HG03432 (cell line): Measurements from ENCODE around the gene GRIK3.

ENCODE experiments used
- ATAC-seq: cut with Tn5 transposase; IDR thresholded peaks from one replicate; pipeline ENCODE4 v1.9.1; 2021; ENCODE audit warnings: mild to moderate bottlenecking, moderate library complexity; ENCODE audit not compliant: unreplicated experiment

The GRIK3 gene

DNA sequence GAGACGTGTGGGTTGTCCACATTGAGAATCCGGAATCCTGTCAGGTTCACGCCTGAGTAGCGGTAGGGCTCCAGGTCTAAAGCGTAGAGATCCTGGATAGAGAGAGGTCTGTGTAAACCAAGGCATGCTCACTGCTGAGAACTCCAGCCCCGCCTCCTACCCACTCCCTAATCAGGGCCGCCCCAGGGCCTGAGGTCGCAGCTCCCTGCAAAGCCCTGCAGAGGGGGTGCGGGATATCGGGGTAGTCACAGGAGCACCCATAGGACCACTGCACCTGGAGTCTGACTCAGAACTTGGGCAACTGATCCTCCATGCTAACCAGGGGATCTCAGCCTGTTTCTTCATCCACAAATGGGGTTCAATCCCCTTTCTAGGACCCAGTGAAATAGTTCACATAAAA lies 174.4 kb downstream of the GRIK3 start:
- no peak for ATAC-seq

DNA sequence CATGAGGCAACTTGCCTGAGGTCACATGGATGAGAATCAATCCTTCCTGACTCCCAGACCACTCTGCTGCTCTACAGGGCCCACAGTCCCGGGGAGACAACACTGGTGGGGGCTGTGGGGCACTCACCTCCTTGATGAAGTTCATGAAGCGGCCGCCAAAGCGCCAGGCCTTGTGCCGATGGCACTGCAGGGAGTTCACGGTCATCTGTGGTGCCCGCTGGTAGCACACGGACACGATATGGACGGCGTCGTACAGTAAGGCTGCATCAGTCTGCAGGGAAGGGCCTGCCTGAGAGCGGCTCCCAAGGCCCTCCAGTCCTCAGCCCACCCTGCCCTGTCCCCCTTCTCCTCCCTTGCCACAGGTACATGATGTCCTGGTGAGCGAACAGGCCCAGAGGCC lies 175.3 kb downstream of the GRIK3 start:
- no peak for ATAC-seq

GRCh38 chr1:36858553-36858952 lies 175.8 kb downstream of the GRIK3 start:
- ATAC-seq = no peak

GRCh38 chr1:36857754-36858153 lies 176.6 kb downstream of the GRIK3 start:
- ATAC-seq = no peak

- ATAC-seq = no peak
Observed at GRCh38 chr1:36855699-36856494, 178.4 kb downstream of the GRIK3 start.

DNA sequence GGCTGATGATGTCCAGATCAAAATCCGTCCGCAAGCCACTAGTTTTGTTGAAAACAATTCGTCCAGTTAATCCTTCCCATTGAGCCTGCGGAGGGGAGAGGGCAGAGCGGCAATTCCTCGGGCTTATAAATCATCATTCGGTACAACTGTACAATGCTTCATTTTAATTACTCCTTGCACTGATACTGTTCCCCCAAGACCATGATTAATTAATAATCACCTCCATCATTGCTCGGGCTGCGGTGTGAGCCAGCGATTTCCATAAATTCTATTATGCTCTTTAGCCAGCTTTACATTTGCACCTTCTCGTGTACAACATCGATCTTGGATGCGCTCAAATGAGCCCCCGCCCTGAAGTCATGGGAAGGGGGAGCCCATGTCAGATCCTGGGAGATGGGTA lies 180.7 kb downstream of the GRIK3 start:
- ATAC-seq = no peak

- no peak for ATAC-seq
Observed at GRCh38 chr1:36852586-36852985, 181.7 kb downstream of the GRIK3 start.

- ATAC-seq = no peak
Observed at GRCh38 chr1:36851595-36851994, 182.7 kb downstream of the GRIK3 start.

DNA sequence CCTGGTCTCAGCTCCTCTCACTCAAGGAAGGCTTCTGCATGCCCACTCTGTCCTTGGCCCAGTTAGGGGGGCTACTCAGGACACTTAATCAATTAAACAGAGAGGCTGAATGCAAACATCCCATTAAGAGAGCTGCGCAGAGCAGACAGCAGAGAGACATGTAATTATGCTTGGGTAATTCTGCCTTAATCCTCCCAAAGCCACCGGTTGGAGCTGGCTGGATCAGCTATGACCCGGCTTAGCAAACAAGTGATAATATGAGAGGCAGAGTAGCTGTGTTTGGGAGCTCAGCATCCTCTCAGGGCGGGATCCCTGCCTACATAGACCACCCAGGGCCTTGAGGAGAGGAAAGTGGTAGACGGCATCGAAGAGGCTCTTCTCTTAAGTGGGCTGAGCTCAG lies 183.2 kb downstream of the GRIK3 start:
- ATAC-seq = no peak

DNA sequence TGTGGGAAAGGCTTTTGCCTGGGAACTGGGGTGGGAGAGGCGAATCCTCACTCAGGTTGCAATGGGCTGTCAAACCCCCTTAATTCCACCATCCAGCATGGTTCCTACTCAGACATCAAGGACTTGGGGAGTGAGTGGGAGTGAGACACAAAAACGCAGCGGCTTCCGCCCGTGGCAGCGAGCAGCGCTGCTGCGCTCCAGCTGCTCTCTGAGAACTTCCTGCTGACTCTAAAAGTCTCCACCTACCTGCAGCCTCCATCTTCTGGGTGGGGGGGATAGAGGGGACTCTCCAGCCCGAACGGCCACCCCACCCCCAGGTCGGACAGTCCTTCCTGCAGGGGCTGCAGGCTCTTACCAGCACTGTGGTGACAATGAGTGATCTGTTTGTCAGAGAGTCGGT lies 184.4 kb downstream of the GRIK3 start:
- no peak for ATAC-seq

- no peak for ATAC-seq
Observed at GRCh38 chr1:36847761-36848160, 186.6 kb downstream of the GRIK3 start.

GRCh38 chr1:36847186-36847585 lies 187.1 kb downstream of the GRIK3 start:
- ATAC-seq = no peak

- no peak for ATAC-seq
Observed at GRCh38 chr1:36846357-36846756, 188.0 kb downstream of the GRIK3 start.

GRCh38 chr1:36845802-36846201 lies 188.5 kb downstream of the GRIK3 start:
- no peak for ATAC-seq

DNA sequence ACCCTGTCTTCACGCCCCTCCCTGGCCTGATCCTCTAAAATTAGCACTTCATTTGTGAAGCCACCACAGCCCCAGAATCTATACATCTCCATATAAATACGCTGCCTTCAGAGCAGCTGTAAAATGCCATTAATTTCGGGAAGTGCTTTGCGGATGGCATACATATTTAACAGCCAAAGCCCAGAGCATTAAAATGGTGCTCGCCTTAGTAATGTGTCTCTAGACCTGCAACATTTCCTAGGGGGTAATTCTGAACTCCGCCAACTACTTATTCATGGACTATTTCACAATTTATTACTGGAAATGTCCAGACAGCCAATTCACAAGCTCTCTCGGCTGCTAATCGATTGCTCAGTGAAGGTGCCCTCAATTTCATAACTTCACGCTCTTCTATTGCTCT lies 189.4 kb downstream of the GRIK3 start:
- no peak for ATAC-seq

GRCh38 chr1:36843906-36844610 lies 190.3 kb downstream of the GRIK3 start:
- no peak for ATAC-seq

DNA sequence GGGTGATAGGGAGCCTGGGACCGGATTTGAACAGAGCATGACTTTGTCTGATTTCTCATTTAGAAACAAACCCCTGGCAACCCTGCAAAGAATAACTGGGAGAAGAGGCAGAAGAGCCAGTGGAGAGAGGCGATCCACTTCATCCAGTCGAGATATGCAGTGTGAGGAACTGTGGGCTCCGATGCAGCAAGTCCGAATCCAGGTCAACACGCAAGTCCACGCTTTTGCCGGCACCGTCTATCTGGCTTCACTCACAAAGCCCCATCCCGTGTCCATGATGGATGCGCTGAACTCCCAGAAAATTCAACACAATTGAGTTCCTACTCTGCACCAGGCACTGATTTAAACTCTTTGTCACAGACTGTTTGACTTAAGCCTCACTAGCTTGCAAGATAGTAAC lies 191.3 kb downstream of the GRIK3 start:
- ATAC-seq = no peak

- ATAC-seq = no peak
Observed at GRCh38 chr1:36842448-36842847, 191.9 kb downstream of the GRIK3 start.

DNA sequence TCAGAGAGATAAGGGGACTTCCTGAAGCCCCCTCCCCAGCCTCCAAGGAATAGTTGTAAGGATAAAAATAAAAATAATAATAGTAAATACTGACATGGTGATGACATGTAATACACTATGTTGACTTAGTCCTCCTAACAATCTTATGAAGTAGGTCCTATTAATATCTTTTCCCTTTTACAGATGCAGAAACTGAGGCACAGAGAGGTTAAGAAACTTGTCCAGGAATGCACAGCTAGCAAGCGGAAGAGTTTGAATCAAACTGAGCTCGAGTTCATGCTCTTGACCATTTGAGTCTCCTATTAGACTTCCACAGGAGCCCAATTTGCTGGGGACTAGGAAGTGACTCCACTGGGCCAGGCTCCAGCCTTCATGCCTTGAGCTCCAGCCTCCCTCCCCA lies 194.8 kb downstream of the GRIK3 start:
- ATAC-seq = no peak

DNA sequence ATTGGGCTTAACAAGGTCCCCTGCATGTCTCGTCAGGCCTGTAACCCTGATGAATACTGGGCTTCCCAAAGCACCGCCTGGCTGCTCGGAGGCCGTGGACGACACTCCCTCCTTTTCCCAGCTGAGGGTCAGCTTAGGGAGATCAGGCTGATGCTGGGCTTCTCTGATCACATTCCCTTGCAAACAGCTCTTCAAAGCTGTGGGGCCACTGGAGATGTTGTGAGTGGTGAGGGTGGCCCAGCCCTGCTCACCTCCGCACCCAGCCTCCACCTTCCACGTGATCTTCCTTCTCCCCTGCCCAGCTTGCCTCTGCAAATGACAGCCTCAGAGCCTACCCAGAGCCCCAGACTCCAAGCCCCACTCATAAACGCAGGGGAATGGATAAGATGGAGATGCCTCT lies 195.4 kb downstream of the GRIK3 start:
- no peak for ATAC-seq

GRCh38 chr1:36836916-36837315 lies 197.4 kb downstream of the GRIK3 start:
- no peak for ATAC-seq

- ATAC-seq = no peak
Observed at GRCh38 chr1:36836196-36836883, 198.0 kb downstream of the GRIK3 start.
